HCT116 (cell line): ENCODE measurements around the gene KRTAP5-5. TPM values are rescaled to one million over a fixed set of nuclear protein-coding genes. Genes with fewer than 3 reads are reported as not detected.

Experiments
- ATAC-seq: fragments of 200-7000 bp; cut with Tn5 transposase; 2 replicates; pipeline ENCODE4 v1.9.1; 2020; ENCODE audit warnings: mild to moderate bottlenecking, moderate library complexity
- BruUV-seq: library from RNA; stranded (reverse); fragments of 400-500 nt; replicated peaks from 2 replicates; lab custom pipeline; 2021; lab: Mats Ljungman, UMichigan
- CTCF ChIA-PET: fragments of 300-600 bp; sonication (Branson Sonifier 250); formaldehyde crosslinking; loops from one replicate; lab custom pipeline; 2021; ENCODE audit warnings: antibody characterized with exemption; lab: Charles Lee
- POLR2A ChIA-PET: fragments of 300-600, 350-600 bp; sonication (Branson Sonifier 250); formaldehyde crosslinking; loops from one replicate; lab custom pipeline; 2021; ENCODE audit warnings: antibody characterized with exemption; lab: Charles Lee
- RAD21 ChIA-PET, 2 experiments: fragments of 300-600 bp; sonication (Branson Sonifier 250); formaldehyde crosslinking; loops; one replicate each; lab custom pipeline; 2023; ENCODE audit warnings: low total read pairs in 2 of 2; ENCODE audit not compliant: uncharacterized antibody in 2 of 2, unreplicated experiment in 2 of 2, low non-redundant PET in 1 of 2; lab: Charles Lee
- DNase-seq: peaks from one replicate; pipeline ENCODE4 v3.0.0-alpha.2; 2010; ENCODE audit warnings: low read depth, low spot score
- H2AFZ ChIP-seq: fragments of 200-600 bp; shearing (Covaris generic), sonication (generic); 2 replicates; pipeline ENCODE4 v1.6.1; 2017; ENCODE audit warnings: low read depth, mixed run types, mixed read lengths, antibody characterized with exemption, low read length; ENCODE audit not compliant: poor library complexity, severe bottlenecking
- H3K27ac ChIP-seq: 2 replicates; pipeline ENCODE4 v1.5.1; 2012; ENCODE audit warnings: low read depth, low read length
- H3K27me3 ChIP-seq: fragments of 200-600 bp; sonication (generic); 2 replicates; pipeline ENCODE4 v1.6.1; 2016; ENCODE audit warnings: mixed run types, low read length, mixed read lengths; ENCODE audit not compliant: insufficient read depth
- H3K36me3 ChIP-seq, 2 experiments: fragments of 200-500 bp in 1 of 2; fragments of 200-600 bp in 1 of 2; sonication (Bioruptor generic) in 1 of 2; sonication (generic) in 1 of 2; 2 replicates each; pipeline versions ENCODE4 v1.5.1 to v1.6.1; 2014 to 2016; ENCODE audit warnings: low read length in 2 of 2, inconsistent platforms in 1 of 2, mixed read lengths in 1 of 2, mixed run types in 1 of 2; ENCODE audit not compliant: insufficient read depth in 2 of 2, control insufficient read depth in 1 of 2
- H3K4me1 ChIP-seq, 2 experiments: fragments of 200-600 bp in 1 of 2; sonication (generic) in 1 of 2; 2 replicates each; pipeline versions ENCODE4 v1.5.1 to v1.6.1; 2012 to 2017; ENCODE audit warnings: low read length in 2 of 2, inconsistent platforms in 1 of 2, mild to moderate bottlenecking in 1 of 2, mixed read lengths in 1 of 2, mixed run types in 1 of 2, moderate library complexity in 1 of 2; ENCODE audit not compliant: insufficient read depth in 2 of 2, control insufficient read depth in 1 of 2
- H3K4me2 ChIP-seq: fragments of 200-600 bp; sonication (generic); 2 replicates; pipeline ENCODE4 v1.6.1; 2017; ENCODE audit warnings: mixed run types, low read length, mixed read lengths
- H3K4me3 ChIP-seq, 2 experiments: fragments of 200-600 bp in 1 of 2; sonication (generic) in 1 of 2; replicated peaks in 1 of 2; 2 replicates each; pipeline ENCODE4 v1.5.1; 2011 to 2016; ENCODE audit warnings: low read length in 2 of 2, control low read depth in 1 of 2, low read depth in 1 of 2, mild to moderate bottlenecking in 1 of 2, mixed read lengths in 1 of 2, mixed run types in 1 of 2
- H3K79me2 ChIP-seq: fragments of 200-600 bp; sonication (generic); 2 replicates; pipeline ENCODE4 v1.6.1; 2017; ENCODE audit warnings: mild to moderate bottlenecking, mixed run types, low read length, moderate library complexity, mixed read lengths; ENCODE audit not compliant: insufficient read depth
- H3K9ac ChIP-seq: fragments of 200-600 bp; sonication (generic); 2 replicates; pipeline ENCODE4 v1.6.1; 2016; ENCODE audit warnings: low read length, mixed read lengths
- H3K9me2 ChIP-seq: fragments of 200-600 bp; sonication (generic), shearing (Covaris generic); 2 replicates; pipeline ENCODE4 v1.6.1; 2017; ENCODE audit warnings: mixed run types, mild to moderate bottlenecking, moderate library complexity; ENCODE audit not compliant: insufficient read depth
- H3K9me3 ChIP-seq, 2 experiments: fragments of 200-500 bp in 1 of 2; fragments of 200-600 bp in 1 of 2; sonication (Bioruptor generic) in 1 of 2; sonication (generic) in 1 of 2; 2 replicates each; pipeline ENCODE4 v1.6.1; 2014 to 2017; ENCODE audit warnings: low read length in 2 of 2, mixed read lengths in 2 of 2, inconsistent platforms in 1 of 2, low read depth in 1 of 2, mild to moderate bottlenecking in 1 of 2, mixed run types in 1 of 2, moderate library complexity in 1 of 2; ENCODE audit not compliant: control insufficient read depth in 1 of 2, insufficient read depth in 1 of 2
- H4K20me1 ChIP-seq: fragments of 200-600 bp; sonication (generic), shearing (Covaris generic); 2 replicates; pipeline ENCODE4 v1.6.1; 2017; ENCODE audit warnings: mixed run types, mild to moderate bottlenecking, moderate library complexity; ENCODE audit not compliant: insufficient read depth
- CBX3 ChIP-seq: IDR thresholded peaks from 2 replicates; pipeline ENCODE4 v1.6.1; 2012; ENCODE audit warnings: low read depth
- JUND ChIP-seq: IDR thresholded peaks from 2 replicates; pipeline ENCODE4 v1.6.1; 2012
- MAX ChIP-seq: IDR thresholded peaks from 2 replicates; pipeline ENCODE4 v1.6.1; 2012
- POLR2A ChIP-seq: IDR thresholded peaks from 2 replicates; pipeline ENCODE4 v1.7.0; 2011; ENCODE audit warnings: borderline replicate concordance; ENCODE audit not compliant: insufficient read depth, insufficient read length; ENCODE audit errors: extremely low read depth
- POLR2AphosphoS5 ChIP-seq: IDR thresholded peaks from 2 replicates; pipeline ENCODE4 v1.6.1; 2011; ENCODE audit warnings: mild to moderate bottlenecking, low read depth, low read length, moderate library complexity
- RAD21 ChIP-seq: IDR thresholded peaks from 2 replicates; pipeline ENCODE4 v1.6.1; 2012; ENCODE audit warnings: low read depth, mild to moderate bottlenecking
- SP1 ChIP-seq: IDR thresholded peaks from 2 replicates; pipeline ENCODE4 v1.6.1; 2012; ENCODE audit warnings: low read depth
- ZBTB33 ChIP-seq: IDR thresholded peaks from 2 replicates; pipeline ENCODE4 v1.6.1; 2011; ENCODE audit warnings: mild to moderate bottlenecking, low read length, moderate library complexity; ENCODE audit not compliant: insufficient replicate concordance; ENCODE audit errors: extremely low read depth
- intact Hi-C: fragments of 100-400 bp; cut with micrococcal nuclease; formaldehyde crosslinking; loops from 2 replicates; pipeline ENCODE4 v1.10.0; 2022
- total RNA-seq: library from RNA; stranded (reverse); gene quantifications from one replicate; pipeline ENCODE4 v1.2.1, GENCODE V29; 2021; ENCODE audit not compliant: unreplicated experiment

The KRTAP5-5 gene
- total RNA-seq, 1 experiment from 2014 or later, result not detected

- Histone ChIP-seq H3K4me1 (peaks cover 4 to 5% of the 10 kb centered on the region in 2 experiments; a peak in 3 of 4 replicates), H3K4me2 (no peak overlapping the region), H4K20me1 (no peaks in the 10 kb centered on the region), H3K9me3 (no peaks in the 10 kb centered on the region), H3K4me3 (no peak overlapping the region), H3K27me3 (peaks cover 42% of the 10 kb centered on the region; the same call in 1 of the 2 replicates), H3K9me2 (no peaks in the 10 kb centered on the region), H3K9ac (no peak overlapping the region), H3K36me3 (no peaks in the 10 kb centered on the region), H3K27ac (no peak overlapping the region), H2AFZ (no peak overlapping the region), H3K79me2 (no peaks in the 10 kb centered on the region)
- TF ChIP-seq SP1, result no peak
- no peak for TF ChIP-seq ZBTB33
- TF ChIP-seq CBX3, result no peak
- no peak for TF ChIP-seq POLR2AphosphoS5
- TF ChIP-seq JUND, result no peak
- TF ChIP-seq POLR2A, result no peak
- TF ChIP-seq RAD21, result no peak
- TF ChIP-seq MAX, result no peak
- BruUV-seq, result no TSS peak
- intact Hi-C loops, result no loop called here
- ChIA-PET RAD21 (no interaction called here), CTCF (interaction anchor here (1.2 kb wide), 1 partner anchor 157 kb away, joined by 5 read pairs; no protein-coding TSS in a partner anchor), POLR2A (no interaction called here)
- ATAC-seq (no peak), DNase-seq (no peak)
Observed at GRCh38 chr11:1675536-1676228, 46.1 kb downstream of the KRTAP5-5 start.
